ENCODE measurements around the gene NUDT21. TPM values are rescaled to one million over a fixed set of nuclear protein-coding genes. Genes with fewer than 3 reads are reported as not detected.

Gene NUDT21
- total RNA-seq, 1 experiment from 2014 or later, result 171 TPM

DNA sequence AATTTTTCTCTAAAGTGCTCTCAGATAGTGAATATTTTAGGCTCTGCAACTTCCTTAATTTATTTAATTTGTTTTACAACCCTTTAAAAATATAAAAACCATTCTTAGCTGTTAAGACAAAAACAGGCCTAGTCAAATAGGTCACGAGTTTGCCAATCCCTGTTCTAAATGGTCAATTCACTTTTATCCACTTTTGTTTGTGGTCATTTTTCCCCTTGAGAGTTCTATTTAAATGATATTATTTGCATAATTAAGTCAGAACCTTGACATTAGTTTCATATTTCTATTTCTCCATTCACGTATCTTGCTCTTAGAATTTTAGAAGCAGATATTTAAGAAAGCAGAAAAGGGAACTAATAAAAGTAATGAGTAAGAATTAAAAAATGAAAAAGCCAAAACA lies 29.8 kb downstream of the NUDT21 start:
- BruUV-seq (replicated peaks), result no TSS peak
- Histone ChIP-seq H3K27me3 (ENCODE audit: insufficient read depth, low read depth) (no peaks in the 10 kb centered on the region), H3F3A (ENCODE audit: insufficient read depth, low read depth) (peaks cover 32% of the 10 kb centered on the region), H3K9me2 (ENCODE audit: insufficient read depth) (no peaks in the 10 kb centered on the region), H3K9me3 (ENCODE audit: insufficient read depth, low read depth) (no peaks in the 10 kb centered on the region), H3K27ac (peak overlapping the region; percentile 71), H3K36me3 (ENCODE audit: low read depth) (no peaks in the 10 kb centered on the region), H3K79me2 (ENCODE audit: low read depth) (peaks cover 85% of the 10 kb centered on the region), H3K4me2 (peak overlapping the region; percentile 94), H3K4me3 (no peak overlapping the region), H3K4me1 (replicated peaks; ENCODE audit: insufficient read depth) (peaks cover 62% of the 10 kb centered on the region), H2AFZ (no peak overlapping the region), H4K20me1 (ENCODE audit: insufficient read depth) (no peaks in the 10 kb centered on the region)
- intact Hi-C loops (cut with micrococcal nuclease; ENCODE audit: unreplicated experiment), result no loop called here
- ChIA-PET CTCF (no interaction called here), POLR2A (ENCODE audit: unreplicated experiment) (no interaction called here)
- TF ChIP-seq, protein P1, sequence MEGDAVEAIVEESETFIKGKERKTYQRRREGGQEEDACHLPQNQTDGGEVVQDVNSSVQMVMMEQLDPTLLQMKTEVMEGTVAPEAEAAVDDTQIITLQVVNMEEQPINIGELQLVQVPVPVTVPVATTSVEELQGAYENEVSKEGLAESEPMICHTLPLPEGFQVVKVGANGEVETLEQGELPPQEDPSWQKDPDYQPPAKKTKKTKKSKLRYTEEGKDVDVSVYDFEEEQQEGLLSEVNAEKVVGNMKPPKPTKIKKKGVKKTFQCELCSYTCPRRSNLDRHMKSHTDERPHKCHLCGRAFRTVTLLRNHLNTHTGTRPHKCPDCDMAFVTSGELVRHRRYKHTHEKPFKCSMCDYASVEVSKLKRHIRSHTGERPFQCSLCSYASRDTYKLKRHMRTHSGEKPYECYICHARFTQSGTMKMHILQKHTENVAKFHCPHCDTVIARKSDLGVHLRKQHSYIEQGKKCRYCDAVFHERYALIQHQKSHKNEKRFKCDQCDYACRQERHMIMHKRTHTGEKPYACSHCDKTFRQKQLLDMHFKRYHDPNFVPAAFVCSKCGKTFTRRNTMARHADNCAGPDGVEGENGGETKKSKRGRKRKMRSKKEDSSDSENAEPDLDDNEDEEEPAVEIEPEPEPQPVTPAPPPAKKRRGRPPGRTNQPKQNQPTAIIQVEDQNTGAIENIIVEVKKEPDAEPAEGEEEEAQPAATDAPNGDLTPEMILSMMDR (conservative IDR thresholded peaks at IDR 0.05), result no peak
- no peak for TF ChIP-seq EZH2 (IDR thresholded peaks at IDR 0.05; ENCODE audit: low read depth)
- DNase-seq, result no peak

DNA sequence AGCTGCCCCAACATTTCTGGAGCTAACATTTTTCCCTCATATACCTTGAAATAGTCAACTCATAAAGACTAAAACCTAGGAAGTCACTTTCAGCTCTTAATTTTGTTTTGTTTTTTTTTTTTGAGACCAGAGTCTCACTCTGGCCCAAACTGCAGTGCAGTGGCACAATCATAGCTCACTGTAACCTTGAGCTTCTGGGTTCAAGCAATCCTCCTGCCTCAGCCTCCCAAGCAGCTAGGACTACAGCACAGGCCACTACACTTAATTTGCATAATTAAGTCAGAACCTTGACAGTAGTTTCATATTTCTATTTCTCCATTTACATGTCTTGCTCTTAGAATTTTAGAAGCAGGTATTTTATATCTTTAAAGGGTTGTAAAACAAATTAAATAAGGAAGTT lies 30.5 kb downstream of the NUDT21 start:
- no peak for TF ChIP-seq EZH2 (IDR thresholded peaks at IDR 0.05; ENCODE audit: low read depth)
- TF ChIP-seq, protein P1 (conservative IDR thresholded peaks at IDR 0.05), result no peak
- intact Hi-C loops (cut with micrococcal nuclease; ENCODE audit: unreplicated experiment), result no loop called here
- Histone ChIP-seq H3K4me1 (replicated peaks; ENCODE audit: insufficient read depth) (peaks cover 55% of the 10 kb centered on the region), H3K4me3 (no peak overlapping the region), H2AFZ (no peak overlapping the region), H3K27ac (peak overlapping the region; percentile 71; the same call in 1 of the 2 replicates), H3F3A (ENCODE audit: insufficient read depth, low read depth) (peaks cover 29% of the 10 kb centered on the region), H3K36me3 (ENCODE audit: low read depth) (no peaks in the 10 kb centered on the region), H4K20me1 (ENCODE audit: insufficient read depth) (no peaks in the 10 kb centered on the region), H3K79me2 (ENCODE audit: low read depth) (peaks cover 91% of the 10 kb centered on the region), H3K9me2 (ENCODE audit: insufficient read depth) (no peaks in the 10 kb centered on the region), H3K9me3 (ENCODE audit: insufficient read depth, low read depth) (no peaks in the 10 kb centered on the region), H3K4me2 (no peak overlapping the region), H3K27me3 (ENCODE audit: insufficient read depth, low read depth) (no peaks in the 10 kb centered on the region)
- DNase-seq, result no peak
- POLR2A ChIA-PET (ENCODE audit: unreplicated experiment), result interaction anchor here (0.6 kb wide), 1 partner anchor 18 kb away, joined by 3 read pairs; no protein-coding TSS in a partner anchor
- BruUV-seq (replicated peaks), result no TSS peak
- CTCF ChIA-PET, result no interaction called here

DNA sequence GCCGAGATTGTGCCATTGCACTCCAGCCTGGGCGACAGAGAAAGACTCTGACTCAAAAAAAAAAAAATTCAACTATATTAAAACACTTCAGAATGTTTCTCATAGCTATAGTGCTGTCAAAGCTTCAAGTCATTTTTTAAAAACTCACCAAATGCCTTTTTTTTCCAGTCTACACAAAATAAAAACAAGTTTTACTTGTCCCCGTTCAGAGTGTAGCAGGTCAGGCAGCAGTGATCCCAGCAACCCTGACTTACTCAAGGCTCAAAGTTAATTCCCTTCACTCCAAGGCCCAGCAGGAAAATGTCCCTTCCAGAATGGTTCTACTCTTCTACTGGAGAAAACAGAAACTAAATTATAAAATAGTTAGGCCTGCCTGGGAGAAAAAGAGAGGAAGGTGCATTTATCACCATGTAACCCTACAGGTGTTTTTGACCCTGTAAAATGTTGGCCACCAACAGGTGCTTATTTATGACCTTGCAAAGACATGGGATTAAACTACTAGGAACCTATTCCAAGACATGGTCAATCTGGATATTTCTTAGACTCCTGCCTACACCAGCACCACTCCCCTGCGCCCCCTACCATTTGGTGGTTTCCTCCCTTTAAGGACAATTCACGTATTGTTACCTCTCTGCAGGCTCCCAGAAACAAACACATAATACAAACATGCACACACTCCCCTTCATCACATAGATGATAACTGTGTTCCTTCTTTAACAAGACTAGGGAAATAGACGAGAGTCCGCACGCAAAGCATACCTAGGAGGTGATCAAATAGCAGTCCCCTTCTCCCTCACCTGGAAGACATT lies 31.2 kb downstream of the NUDT21 start:
- TF ChIP-seq, protein P1 (conservative IDR thresholded peaks at IDR 0.05), result no peak
- TF ChIP-seq EZH2 (IDR thresholded peaks at IDR 0.05; ENCODE audit: low read depth), result no peak
- peak overlapping the region; percentile 26 for H3K4me2 ChIP-seq
- ChIA-PET CTCF (no interaction called here), POLR2A (ENCODE audit: unreplicated experiment) (interaction anchor here (0.6 kb wide), 1 partner anchor 19 kb away, joined by 3 read pairs; no protein-coding TSS in a partner anchor)
- DNase-seq, result no peak
- no peaks in the 10 kb centered on the region for H3K36me3 ChIP-seq (ENCODE audit: low read depth)
- intact Hi-C loops (cut with micrococcal nuclease; ENCODE audit: unreplicated experiment), result no loop called here
- H3K9me3 ChIP-seq (ENCODE audit: insufficient read depth, low read depth), result no peaks in the 10 kb centered on the region
- peak overlapping the region; percentile 71 for H3K27ac ChIP-seq
- no peak overlapping the region for H3K4me3 ChIP-seq
- no peak overlapping the region for H2AFZ ChIP-seq
- H4K20me1 ChIP-seq (ENCODE audit: insufficient read depth), result no peaks in the 10 kb centered on the region
- H3K9me2 ChIP-seq (ENCODE audit: insufficient read depth), result no peaks in the 10 kb centered on the region
- H3K27me3 ChIP-seq (ENCODE audit: insufficient read depth, low read depth), result no peaks in the 10 kb centered on the region
- peaks cover 35% of the 10 kb centered on the region for H3F3A ChIP-seq (ENCODE audit: insufficient read depth, low read depth)
- peaks cover 98% of the 10 kb centered on the region for H3K79me2 ChIP-seq (ENCODE audit: low read depth)
- peaks cover 55% of the 10 kb centered on the region for H3K4me1 ChIP-seq (replicated peaks; ENCODE audit: insufficient read depth)
- no TSS peak for BruUV-seq (replicated peaks)
